GM06990 (cell line): ENCODE results near the gene CCDC54.

ENCODE experiments used
- DNase-seq: peaks from one replicate; pipeline ENCODE4 v3.0.0-alpha.2; 2011; ENCODE audit not compliant: insufficient read length; ENCODE audit errors: extremely low read depth
- H3K27me3 ChIP-seq: replicated peaks from 2 replicates; pipeline ENCODE4 v1.6.0; 2011; ENCODE audit warnings: low read length; ENCODE audit not compliant: control insufficient read depth, insufficient read depth
- H3K36me3 ChIP-seq: 2 replicates; pipeline ENCODE4 v1.5.1; 2011; ENCODE audit warnings: low read length; ENCODE audit not compliant: control insufficient read depth, insufficient read depth
- H3K4me3 ChIP-seq: replicated peaks from 2 replicates; pipeline ENCODE4 v1.5.1; 2011; ENCODE audit warnings: low read depth, mild to moderate bottlenecking, control low read depth, low read length
- CTCF ChIP-seq: IDR thresholded peaks from 2 replicates; pipeline ENCODE4 v1.5.1; 2011; ENCODE audit warnings: low read length, control low read depth, mild to moderate bottlenecking, inconsistent platforms; ENCODE audit not compliant: insufficient read depth, poor library complexity, severe bottlenecking

Gene CCDC54

GRCh38 chr3:107346564-107346963 lies 30.7 kb upstream of the CCDC54 start:
- no peak for TF ChIP-seq CTCF
- Histone ChIP-seq H3K36me3 (no peaks in the 10 kb centered on the region), H3K27me3 (no peaks in the 10 kb centered on the region; the same call in 1 of the 2 replicates), H3K4me3 (no peak overlapping the region)
- no peak for DNase-seq

- Histone ChIP-seq H3K4me3 (no peak overlapping the region), H3K27me3 (no peaks in the 10 kb centered on the region; the same call in 1 of the 2 replicates), H3K36me3 (no peaks in the 10 kb centered on the region)
- no peak for TF ChIP-seq CTCF
- no peak for DNase-seq
These were observed 29.5 kb upstream of the CCDC54 start for GRCh38 chr3:107347751-107348150.

- Histone ChIP-seq H3K4me3 (no peak overlapping the region), H3K27me3 (no peaks in the 10 kb centered on the region), H3K36me3 (no peaks in the 10 kb centered on the region)
- no peak for DNase-seq
- TF ChIP-seq CTCF = no peak
These were observed 20.5 kb upstream of the CCDC54 start for GRCh38 chr3:107356706-107357105.

- no peaks in the 10 kb centered on the region for H3K36me3 ChIP-seq
- no peak overlapping the region for H3K4me3 ChIP-seq
- no peak for DNase-seq
- TF ChIP-seq CTCF = no peak
- no peaks in the 10 kb centered on the region for H3K27me3 ChIP-seq
These were observed 15.6 kb upstream of the CCDC54 start for GRCh38 chr3:107361633-107362032.

GRCh38 chr3:107365051-107365450 lies 12.2 kb upstream of the CCDC54 start:
- H3K27me3 ChIP-seq = no peaks in the 10 kb centered on the region
- no peak overlapping the region for H3K4me3 ChIP-seq
- no peaks in the 10 kb centered on the region for H3K36me3 ChIP-seq
- no peak for DNase-seq
- TF ChIP-seq CTCF = no peak

- TF ChIP-seq CTCF = no peak
- H3K36me3 ChIP-seq = no peaks in the 10 kb centered on the region
- H3K27me3 ChIP-seq = no peaks in the 10 kb centered on the region
- H3K4me3 ChIP-seq = no peak overlapping the region
- no peak for DNase-seq
These were observed 10.5 kb upstream of the CCDC54 start for GRCh38 chr3:107366766-107367165.
